GM23248 (cell line): ENCODE results near the gene RNF126. TPM values are rescaled to one million over a fixed set of nuclear protein-coding genes. Genes with fewer than 3 reads are reported as not detected.

Experiments used
- DNase-seq: peaks from one replicate; pipeline ENCODE4 v3.0.0-alpha.2; 2015
- H2AFZ ChIP-seq: fragments of 200-600 bp; sonication (generic); 2 replicates; pipeline ENCODE4 v1.6.1; 2016; ENCODE audit warnings: antibody characterized with exemption
- H3F3A ChIP-seq: fragments of 200-600 bp; sonication (generic); 2 replicates; pipeline ENCODE4 v1.6.1; 2016; ENCODE audit warnings: mild to moderate bottlenecking, antibody characterized with exemption, mixed run types; ENCODE audit not compliant: insufficient read depth
- H3K27ac ChIP-seq: fragments of 200-600 bp; sonication (generic); 2 replicates; pipeline ENCODE4 v1.5.1; 2016; ENCODE audit warnings: mild to moderate bottlenecking
- H3K27me3 ChIP-seq: fragments of 200-600 bp; sonication (generic); replicated peaks from 2 replicates; pipeline ENCODE4 v1.6.1; 2016; ENCODE audit warnings: mild to moderate bottlenecking; ENCODE audit not compliant: insufficient read depth
- H3K36me3 ChIP-seq: fragments of 200-600 bp; sonication (generic); 2 replicates; pipeline ENCODE4 v1.6.1; 2016; ENCODE audit warnings: low read depth, mild to moderate bottlenecking
- H3K4me1 ChIP-seq: fragments of 200-600 bp; sonication (generic); 2 replicates; pipeline ENCODE4 v1.6.1; 2016; ENCODE audit warnings: mild to moderate bottlenecking; ENCODE audit not compliant: insufficient read depth
- H3K4me2 ChIP-seq: fragments of 200-600 bp; sonication (generic); one replicate; pipeline ENCODE4 v1.6.1; 2016; ENCODE audit warnings: mild to moderate bottlenecking; ENCODE audit not compliant: unreplicated experiment
- H3K4me3 ChIP-seq: fragments of 200-600 bp; sonication (generic); 2 replicates; pipeline ENCODE4 v1.5.1; 2016; ENCODE audit warnings: mild to moderate bottlenecking
- H3K79me2 ChIP-seq: fragments of 200-600 bp; sonication (generic); 2 replicates; pipeline ENCODE4 v1.6.1; 2016; ENCODE audit warnings: mild to moderate bottlenecking; ENCODE audit not compliant: insufficient read depth
- H3K9ac ChIP-seq: fragments of 200-600 bp; sonication (generic); 2 replicates; pipeline ENCODE4 v1.6.1; 2016; ENCODE audit warnings: mild to moderate bottlenecking
- H3K9me2 ChIP-seq: fragments of 200-600 bp; sonication (generic); 2 replicates; pipeline ENCODE4 v1.6.1; 2016; ENCODE audit warnings: mixed run types, mild to moderate bottlenecking, moderate library complexity; ENCODE audit not compliant: insufficient read depth
- H3K9me3 ChIP-seq: fragments of 200-600 bp; sonication (generic); one replicate; pipeline ENCODE4 v1.6.1; 2017; ENCODE audit warnings: low read depth
- H4K20me1 ChIP-seq: fragments of 200-600 bp; sonication (generic); 2 replicates; pipeline ENCODE4 v1.6.0; 2016; ENCODE audit not compliant: insufficient read depth
- EZH2 ChIP-seq: fragments of 200-600 bp; sonication (generic); IDR thresholded peaks from 2 replicates; pipeline ENCODE4 v1.6.1; 2018; ENCODE audit warnings: antibody characterized with exemption, mild to moderate bottlenecking; ENCODE audit not compliant: insufficient read depth, poor library complexity, severe bottlenecking
- EZH2phosphoT487 ChIP-seq: fragments of 200-600 bp; sonication (generic); IDR thresholded peaks from 2 replicates; pipeline ENCODE4 v1.6.1; 2018; ENCODE audit warnings: antibody characterized with exemption, moderate library complexity, mild to moderate bottlenecking, low read depth; ENCODE audit not compliant: insufficient read depth
- WGBS, 2 experiments: methylation state at CpG; one replicate each; pipeline ENCODE4 v1.1.6; 2015 to 2017; ENCODE audit warnings: low lambda C conversion rate in 2 of 2, low coverage in 1 of 2; ENCODE audit errors: missing lambda C conversion rate in 2 of 2; 5-methylcytosine and 5-hydroxymethylcytosine counted together
- in situ Hi-C: fragments of 300-500 bp; cut with MboI; formaldehyde crosslinking; loops from 2 replicates; pipeline ENCODE4 v1.15.0; 2020
- polyA plus RNA-seq: library from polyadenylated mRNA; unstranded; fragments of >200 nt; fragmentation: Nextera tagmentation; extraction: Ambion mirVana; gene quantifications from 2 replicates; pipeline ENCODE4 v1.2.1, GENCODE V29; 2016
- total RNA-seq: library from RNA; depleted of rRNA; stranded (reverse); fragments of >200 nt; shearing (Covaris generic); gene quantifications from 2 replicates; pipeline ENCODE4 v1.2.3, GENCODE V29; 2014

The RNF126 gene
- total and polyA plus RNA-seq, 2 experiments from 2014 or later: 52.7 to 72.4 TPM

DNA sequence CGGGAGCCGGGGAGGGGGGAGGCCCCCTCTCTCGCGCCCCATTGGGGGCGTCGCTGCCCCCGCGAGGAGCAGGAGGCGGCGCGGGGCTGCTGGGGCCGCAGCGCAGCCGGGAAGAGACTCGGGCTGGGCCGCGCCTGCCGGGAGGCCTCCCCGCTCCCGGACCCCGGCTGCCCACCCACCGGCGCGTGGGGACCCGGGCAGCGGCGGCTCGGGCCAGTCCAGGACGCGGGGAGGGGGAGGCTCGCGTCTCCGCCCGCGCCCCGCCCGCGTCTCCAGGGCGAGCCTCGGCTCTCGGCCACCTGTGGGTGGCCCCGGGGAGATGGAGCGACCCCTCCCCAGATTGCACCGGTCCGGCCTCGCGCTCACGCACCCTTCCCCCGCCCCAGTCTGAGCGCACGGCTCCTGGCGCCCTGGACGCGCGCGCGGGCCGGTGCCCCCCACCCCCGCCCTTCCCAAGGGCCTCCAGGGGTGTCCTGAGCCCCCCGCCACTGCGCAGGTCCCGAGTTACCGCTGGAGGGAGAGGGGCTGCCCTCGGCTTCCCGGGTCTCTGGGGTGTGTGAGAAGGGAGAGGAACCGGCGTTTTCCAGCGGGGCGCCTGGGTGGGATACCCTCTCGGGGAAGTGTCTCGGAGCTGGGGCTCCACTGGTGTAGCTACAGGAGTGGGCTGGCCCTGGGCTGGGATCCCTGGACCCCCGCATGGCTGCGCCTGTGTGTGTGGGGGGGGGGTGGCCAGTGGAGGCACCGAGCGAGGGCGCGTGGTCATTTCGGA lies 46.4 kb upstream of the RNF126 start:
- Histone ChIP-seq H2AFZ (no peak overlapping the region), H3K4me1 (no peaks in the 10 kb centered on the region), H3K4me3 (peak overlapping the region; percentile 42; the same call in 1 of the 2 replicates), H3K9me3 (no peaks in the 10 kb centered on the region), H3K79me2 (no peaks in the 10 kb centered on the region), H3K9me2 (no peaks in the 10 kb centered on the region), H3K27me3 (peaks cover 15% of the 10 kb centered on the region; the same call in 1 of the 2 replicates), H3F3A (peaks cover 7% of the 10 kb centered on the region; the same call in 1 of the 2 replicates), H3K4me2 (no peak overlapping the region), H3K27ac (no peak overlapping the region), H3K9ac (no peak overlapping the region), H4K20me1 (no peaks in the 10 kb centered on the region), H3K36me3 (no peaks in the 10 kb centered on the region)
- DNase-seq: no peak
- TF ChIP-seq EZH2phosphoT487 (no peak), EZH2 (peak; percentile 65)
- in situ Hi-C loops: no loop called here
- 2 to 4% methylated on average over 43 to 60 of the region's 78 CpGs for WGBS, 2 experiments

GRCh38 chr19:708154-709143 lies 45.4 kb upstream of the RNF126 start, which contains the start of gene PALM:
PALM (plus strand) TSS chr19:708935; CDS start chr19:709147, 212 bp downstream.
- no peaks in the 10 kb centered on the region for H3K36me3 ChIP-seq
- H3K79me2 ChIP-seq: no peaks in the 10 kb centered on the region
- H4K20me1 ChIP-seq: no peaks in the 10 kb centered on the region
- no peak within 1 kb of the TSS for H3K27ac ChIP-seq
- no peaks in the 10 kb centered on the region for H3K4me1 ChIP-seq
- H3K9me3 ChIP-seq: no peaks in the 10 kb centered on the region
- peaks cover 15% of the 10 kb centered on the region; the same call in 1 of the 2 replicates for H3K27me3 ChIP-seq
- H3K4me2 ChIP-seq: no peak within 1 kb of the TSS
- no peak for TF ChIP-seq EZH2phosphoT487
- peak; percentile 57 for TF ChIP-seq EZH2
- no peaks in the 10 kb centered on the region for H3K9me2 ChIP-seq
- H3K4me3 ChIP-seq: peak within 1 kb of the TSS; percentile 42; the same call in 1 of the 2 replicates
- no peak within 1 kb of the TSS for H3K9ac ChIP-seq
- no peak for DNase-seq
- H3F3A ChIP-seq: peaks cover 7% of the 10 kb centered on the region; the same call in 1 of the 2 replicates
- 19 to 30% methylated on average over 15 to 29 of the region's 93 CpGs for WGBS, 2 experiments
- no peak within 1 kb of the TSS for H2AFZ ChIP-seq
- in situ Hi-C loops: no loop called here

GRCh38 chr19:704447-704741 lies 41.4 kb upstream of the RNF126 start:
- no peaks in the 10 kb centered on the region for H3K36me3 ChIP-seq
- H3K27me3 ChIP-seq: peaks cover 8% of the 10 kb centered on the region; the same call in 1 of the 2 replicates
- no peak for DNase-seq
- H3K4me1 ChIP-seq: no peaks in the 10 kb centered on the region
- H4K20me1 ChIP-seq: no peaks in the 10 kb centered on the region
- H3K79me2 ChIP-seq: no peaks in the 10 kb centered on the region
- H3K27ac ChIP-seq: no peak overlapping the region
- in situ Hi-C loops: no loop called here
- TF ChIP-seq EZH2: no peak
- TF ChIP-seq EZH2phosphoT487: no peak
- H2AFZ ChIP-seq: no peak overlapping the region
- H3K9ac ChIP-seq: no peak overlapping the region
- H3K9me2 ChIP-seq: no peaks in the 10 kb centered on the region
- no peak overlapping the region for H3K4me2 ChIP-seq
- peaks cover 7% of the 10 kb centered on the region; the same call in 1 of the 2 replicates for H3F3A ChIP-seq
- 46 to 48% methylated on average over 14 of the region's 14 CpGs for WGBS, 2 experiments
- H3K4me3 ChIP-seq: no peak overlapping the region
- H3K9me3 ChIP-seq: no peaks in the 10 kb centered on the region
